GM18907 (cell line): Measurements from ENCODE around the gene RANBP6.
A peak's percentile ranks its signal among the peaks of the same experiment; 100 is the strongest.
"Not testable (repeated sequence)": the region's sequence is repeated elsewhere in the genome, so short reads cannot be mapped to it uniquely, and the experiment has no call there.

ENCODE experiments used
- ATAC-seq: cut with Tn5 transposase; IDR thresholded peaks from one replicate; pipeline ENCODE4 v1.9.1; 2021; ENCODE audit warnings: mild to moderate bottlenecking, moderate library complexity; ENCODE audit not compliant: unreplicated experiment

The RANBP6 gene

DNA sequence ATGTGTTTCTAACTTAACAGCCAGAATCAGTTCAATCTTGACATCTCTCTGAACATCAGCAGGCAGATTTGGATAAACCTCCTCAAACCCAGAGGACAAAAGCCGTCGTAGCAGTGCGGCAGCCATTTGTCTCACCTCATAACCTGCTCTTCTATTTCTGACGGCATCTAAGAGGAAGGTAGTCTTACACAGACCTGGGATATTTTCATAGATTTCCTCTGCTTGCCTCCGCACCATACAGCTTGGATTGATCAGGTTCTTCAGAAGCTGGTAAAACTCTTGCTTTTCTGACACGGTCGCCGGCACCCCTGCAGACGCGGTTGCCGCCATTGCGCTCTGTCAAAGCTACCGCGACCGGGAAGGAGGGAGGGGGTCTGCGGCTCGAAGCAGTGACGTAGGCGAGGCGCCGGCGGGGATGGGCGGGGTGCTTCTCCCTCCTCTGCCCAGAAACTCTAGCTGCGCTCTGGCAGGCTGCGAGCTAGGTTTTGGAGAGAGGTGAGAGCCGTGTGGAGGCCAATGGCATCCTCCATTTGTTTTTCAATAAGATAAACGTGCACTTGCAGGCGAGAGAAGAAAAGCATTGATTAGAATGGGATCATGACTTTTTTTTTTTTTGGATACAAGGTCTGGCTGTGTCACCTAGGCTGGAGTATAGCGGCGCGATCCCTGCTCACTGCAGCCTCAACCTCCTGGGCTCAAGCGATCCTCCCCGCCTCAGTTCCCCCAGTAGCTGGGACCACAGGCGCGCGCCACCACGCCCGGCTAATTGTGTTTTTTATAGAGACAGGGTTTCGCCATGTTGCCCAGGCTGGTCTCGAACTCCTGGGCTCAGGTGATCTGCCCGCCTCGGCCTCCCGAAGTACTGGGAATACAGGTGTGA lies at the start of gene RANBP6:
RANBP6 (minus strand) TSS at position 347 of the 880 bp plus-strand sequence; CDS start at position 330, 17 bp downstream.
- ATAC-seq = peak; percentile 96

DNA sequence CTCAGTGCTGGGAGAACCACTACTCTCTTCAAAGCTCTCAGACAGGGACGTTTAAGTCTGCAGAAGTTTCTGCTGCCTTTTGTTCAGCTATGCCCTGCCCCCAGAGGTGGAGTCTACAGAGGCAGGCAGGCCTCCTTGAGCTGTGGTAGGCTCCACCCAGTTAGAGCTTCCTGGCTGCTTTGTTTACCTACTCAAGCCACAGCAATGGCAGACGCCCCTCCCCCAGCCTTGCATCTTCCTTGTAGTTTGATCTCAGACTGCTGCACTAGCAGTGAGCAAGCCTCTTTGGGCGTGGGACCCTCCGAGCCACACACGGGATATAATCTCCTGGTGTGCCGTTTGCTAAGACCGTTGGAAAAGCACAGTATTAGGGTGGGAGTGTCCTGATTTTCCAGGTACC lies 47.7 kb upstream of the RANBP6 start:
- not testable (repeated sequence) for ATAC-seq

DNA sequence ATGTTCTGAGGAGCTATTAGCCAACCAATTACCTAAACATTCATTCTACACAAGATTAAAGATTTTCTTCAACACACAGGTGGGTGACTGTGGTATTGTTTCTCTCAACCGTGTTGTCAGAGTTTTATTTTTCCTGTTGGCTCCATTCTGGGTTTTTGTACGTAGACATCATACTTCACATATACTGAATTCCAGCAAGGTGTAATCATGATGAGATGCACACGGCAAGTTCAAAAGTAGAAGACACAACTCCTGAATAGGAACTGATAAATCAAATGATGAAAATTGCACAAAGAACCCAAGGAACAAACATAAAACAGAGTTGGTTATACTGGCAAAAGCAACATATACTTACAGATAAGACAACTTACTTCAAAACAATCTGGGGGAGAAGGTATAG lies 40.2 kb upstream of the RANBP6 start:
- ATAC-seq = no peak

DNA sequence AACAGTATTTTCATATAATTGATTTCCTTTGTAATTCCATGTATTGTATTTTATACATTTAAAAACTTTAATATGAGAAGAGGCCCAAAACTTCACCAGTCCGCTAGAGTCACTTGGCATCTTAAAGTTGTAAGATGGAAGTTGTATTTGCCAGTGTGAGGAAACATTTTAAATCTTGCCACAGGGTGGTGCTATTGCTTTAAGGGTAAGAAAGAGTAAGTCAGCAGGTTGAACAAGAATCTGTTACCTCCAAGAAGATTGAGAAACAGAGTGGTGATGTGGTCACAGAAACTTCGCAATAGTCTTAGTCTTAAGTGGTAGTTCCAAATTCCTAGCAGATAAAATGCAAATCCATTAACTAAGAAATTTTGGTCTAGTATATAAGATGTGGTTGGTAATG lies 39.8 kb upstream of the RANBP6 start:
- peak; percentile 72 for ATAC-seq

DNA sequence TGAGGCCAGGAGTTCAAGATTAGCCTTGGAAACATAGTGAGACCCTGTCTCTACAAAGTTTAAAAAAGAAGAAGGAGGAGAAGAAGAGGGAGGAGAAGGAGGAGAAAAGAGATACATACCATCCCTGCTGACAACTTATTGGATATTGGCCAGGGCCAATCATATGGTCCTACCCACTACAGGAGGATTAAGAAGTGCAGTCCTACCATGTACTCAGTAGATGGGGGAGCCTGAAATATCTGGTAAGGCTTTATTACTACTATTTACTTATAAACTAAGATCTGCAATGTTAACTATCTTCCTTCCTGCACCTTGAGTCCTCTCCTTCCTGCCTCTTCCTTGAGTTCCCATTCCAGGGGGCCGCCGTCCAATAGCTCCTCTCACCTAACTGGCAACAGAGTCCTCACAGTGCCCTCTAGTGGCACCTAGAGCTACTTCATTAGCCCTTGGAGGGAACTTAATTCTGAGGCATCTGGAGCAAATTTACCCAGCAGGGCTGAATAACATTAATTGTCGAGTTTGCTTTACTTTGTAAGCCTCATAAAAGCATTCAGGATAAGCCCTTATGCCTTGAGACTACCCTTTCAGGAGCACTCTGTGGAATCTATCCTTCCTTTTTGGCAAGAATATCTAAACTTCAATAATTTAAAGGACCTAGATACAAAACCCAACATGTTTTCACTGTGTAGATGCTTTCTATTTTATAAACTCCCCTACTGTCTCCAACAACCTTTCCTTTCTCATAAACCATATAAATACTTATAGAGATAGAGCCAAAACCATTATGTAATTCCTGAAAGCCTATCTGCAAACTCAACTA lies 39.1 kb upstream of the RANBP6 start:
- ATAC-seq = peak; percentile 56

DNA sequence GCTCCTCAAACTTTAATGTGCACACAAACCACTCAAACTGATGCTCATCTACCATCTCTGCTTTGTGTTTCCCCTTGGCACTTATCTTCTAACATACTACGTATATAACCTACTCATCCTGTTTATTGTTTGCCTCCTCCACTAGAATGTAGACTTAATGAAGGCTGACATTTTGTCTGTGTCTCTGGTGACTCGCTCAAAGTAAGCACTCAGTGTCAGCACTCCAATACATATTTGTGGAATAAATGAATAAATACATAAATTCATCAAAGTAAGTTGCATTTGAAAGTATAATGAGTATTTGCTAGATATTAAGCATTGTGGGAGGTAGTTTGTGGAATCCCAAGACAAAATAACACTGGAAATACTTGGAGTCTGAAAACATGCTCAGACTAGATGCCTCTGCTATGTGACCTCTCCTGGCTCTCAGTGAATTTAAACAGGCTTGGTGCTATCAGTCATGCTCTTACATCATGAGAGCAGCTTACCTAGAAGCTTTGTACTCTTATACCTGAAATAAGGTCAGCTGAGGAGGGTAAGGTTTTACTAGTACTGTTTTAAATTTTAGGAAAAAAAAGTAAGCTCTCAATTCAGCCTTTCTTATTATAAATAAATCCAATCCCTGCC lies 37.0 kb upstream of the RANBP6 start:
- no peak for ATAC-seq

DNA sequence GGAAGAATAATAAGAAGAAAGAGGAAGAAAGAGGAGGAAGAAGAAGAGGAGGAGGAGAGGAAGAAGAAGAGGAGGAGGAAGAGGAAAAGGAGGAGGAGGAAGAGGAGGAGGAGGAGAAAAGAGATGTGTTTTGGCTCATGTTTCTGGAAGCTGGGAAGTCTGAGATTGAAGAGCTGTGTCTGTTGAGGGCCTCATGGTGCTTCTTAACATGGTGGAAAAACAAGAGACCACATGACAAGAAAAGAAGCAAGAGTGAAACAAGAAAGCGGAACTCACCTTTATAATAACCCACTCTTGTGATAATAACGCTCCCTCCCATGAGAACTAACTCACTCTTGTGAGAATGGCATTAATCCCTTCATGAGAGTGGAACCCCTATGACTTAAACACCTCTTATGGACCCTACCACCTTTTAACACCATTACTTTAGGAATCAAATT lies 36.1 kb upstream of the RANBP6 start:
- ATAC-seq = peak; percentile 52

DNA sequence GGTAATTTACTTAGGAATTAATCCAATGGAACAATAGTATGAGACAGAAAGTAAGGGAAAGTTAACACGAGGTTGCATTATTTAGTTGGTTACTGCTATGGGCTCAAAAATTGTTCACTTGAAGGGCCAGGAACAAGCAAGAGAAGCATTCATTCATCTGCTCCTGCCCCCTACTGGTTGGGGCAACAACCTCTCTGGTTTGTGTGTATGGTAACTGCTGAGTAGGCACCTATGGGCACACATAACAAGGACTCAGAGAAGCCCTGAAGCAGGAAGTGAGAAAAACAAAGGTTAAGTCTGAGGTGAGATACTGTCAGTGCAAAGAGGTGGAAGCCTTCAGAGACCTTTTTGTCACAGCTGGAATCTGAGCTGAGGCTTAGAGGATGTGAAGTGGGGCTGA lies 34.4 kb upstream of the RANBP6 start:
- peak; percentile 63 for ATAC-seq

DNA sequence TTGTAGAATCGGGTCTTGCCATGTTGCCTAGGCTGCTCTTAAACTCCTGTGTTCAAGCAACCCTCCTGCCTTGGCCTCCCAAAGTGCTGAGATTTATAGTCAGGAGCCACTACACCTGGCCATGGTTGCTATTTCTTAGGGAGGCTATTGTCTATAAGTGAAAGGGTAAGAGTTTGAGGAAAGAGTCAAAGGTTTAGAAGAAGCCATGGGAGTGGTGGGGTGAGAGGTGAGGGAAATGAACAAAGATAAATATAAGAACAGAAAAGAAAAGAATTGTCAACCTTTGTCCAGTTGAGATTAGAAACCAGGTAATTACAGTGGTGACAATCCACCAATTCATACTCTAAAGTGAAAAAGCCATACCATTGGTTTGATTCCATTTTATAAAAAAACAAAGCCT lies 32.6 kb upstream of the RANBP6 start:
- no peak for ATAC-seq

DNA sequence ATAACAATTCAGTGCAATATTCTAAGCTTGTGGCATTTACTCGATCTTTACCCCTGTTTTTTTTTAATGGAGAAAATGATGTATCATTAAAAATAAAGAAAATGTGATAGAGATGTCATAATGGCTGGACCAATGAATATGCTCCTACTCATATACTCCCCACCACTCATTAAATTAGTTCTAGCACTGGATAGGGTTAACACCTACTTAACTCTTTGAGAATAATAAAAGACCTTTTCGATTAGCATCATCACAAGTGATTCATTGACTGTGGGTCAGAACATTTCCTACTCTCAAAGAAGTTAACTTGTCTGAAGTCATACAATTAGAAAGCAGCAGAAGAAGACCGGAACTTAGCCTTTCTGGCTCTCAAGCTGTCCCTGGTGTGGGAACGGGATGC lies 31.6 kb upstream of the RANBP6 start:
- no peak for ATAC-seq

DNA sequence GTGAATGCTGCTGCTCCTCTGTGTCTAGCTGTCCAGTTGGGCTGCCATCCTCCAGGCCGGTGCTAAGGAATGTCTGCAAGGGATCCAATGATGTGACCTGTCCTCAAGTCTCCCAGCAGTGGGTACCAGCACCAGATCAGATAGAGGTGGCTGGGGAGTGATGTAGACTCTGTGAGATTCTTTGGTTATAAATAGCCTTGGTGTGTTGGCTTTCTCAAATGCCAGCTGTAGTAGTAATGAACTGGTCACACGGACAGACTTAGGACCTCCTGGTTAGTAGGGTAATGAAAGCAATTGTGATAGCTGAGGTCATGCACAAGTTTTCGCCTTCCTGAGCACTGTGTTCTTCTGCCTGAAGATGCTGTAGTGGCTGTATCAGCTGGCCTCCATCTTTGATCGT lies 29.9 kb upstream of the RANBP6 start:
- no peak for ATAC-seq

DNA sequence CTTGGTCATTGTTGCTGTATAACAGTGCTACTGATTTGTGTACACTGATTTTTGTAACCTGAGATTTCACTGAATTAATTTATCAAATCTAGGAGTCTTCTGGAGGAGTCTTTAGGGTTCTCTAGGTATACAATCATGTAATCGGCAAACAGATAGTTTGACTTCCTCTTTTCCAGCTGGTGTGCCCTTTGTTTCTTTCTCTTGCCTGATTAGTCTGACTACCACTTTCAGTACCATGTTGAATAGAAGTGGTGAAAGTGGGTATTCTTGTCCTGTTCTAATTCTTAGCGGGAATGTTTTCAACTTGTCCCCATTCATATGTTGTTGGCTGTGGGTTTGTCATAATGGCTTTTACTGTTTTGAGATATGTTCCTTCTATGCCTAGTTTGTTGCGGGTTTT lies 24.7 kb upstream of the RANBP6 start:
- ATAC-seq = no peak

DNA sequence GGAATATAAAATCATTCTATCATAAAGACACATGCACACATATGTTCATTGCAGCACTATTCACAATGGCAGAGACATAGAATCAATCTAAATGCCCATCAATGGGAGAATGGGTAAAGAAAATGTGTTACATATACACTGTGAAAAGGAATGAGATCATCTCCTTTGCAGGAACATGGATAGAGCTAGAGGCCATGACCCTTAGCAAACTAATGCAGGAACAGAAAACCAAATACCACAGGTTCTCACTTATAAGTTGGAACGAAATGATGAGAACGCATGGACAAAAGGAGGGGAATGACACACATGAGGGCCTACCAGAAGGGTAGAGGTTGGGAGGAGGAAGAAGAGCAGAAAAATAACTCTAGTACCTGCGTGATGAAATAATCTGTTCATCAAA lies 21.0 kb upstream of the RANBP6 start:
- no peak for ATAC-seq

DNA sequence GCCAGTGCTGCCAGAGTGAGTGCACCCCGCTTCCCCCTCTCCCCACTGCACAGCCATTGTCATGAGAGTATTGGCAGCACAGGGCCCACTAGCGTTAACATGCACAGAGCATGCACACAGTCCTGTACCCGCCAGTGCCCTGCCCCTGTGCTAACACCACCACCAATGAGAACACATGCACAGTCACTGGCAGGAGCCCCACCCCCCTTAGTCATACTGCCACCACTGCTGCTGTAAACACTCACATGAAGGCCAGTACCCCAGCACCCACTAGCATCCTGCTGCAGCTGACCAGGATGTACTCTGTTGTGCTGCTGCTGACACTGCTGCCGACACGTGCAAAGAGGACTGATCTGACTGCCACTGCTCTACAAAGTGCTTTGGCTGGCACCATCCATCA lies 19.5 kb upstream of the RANBP6 start:
- no peak for ATAC-seq

DNA sequence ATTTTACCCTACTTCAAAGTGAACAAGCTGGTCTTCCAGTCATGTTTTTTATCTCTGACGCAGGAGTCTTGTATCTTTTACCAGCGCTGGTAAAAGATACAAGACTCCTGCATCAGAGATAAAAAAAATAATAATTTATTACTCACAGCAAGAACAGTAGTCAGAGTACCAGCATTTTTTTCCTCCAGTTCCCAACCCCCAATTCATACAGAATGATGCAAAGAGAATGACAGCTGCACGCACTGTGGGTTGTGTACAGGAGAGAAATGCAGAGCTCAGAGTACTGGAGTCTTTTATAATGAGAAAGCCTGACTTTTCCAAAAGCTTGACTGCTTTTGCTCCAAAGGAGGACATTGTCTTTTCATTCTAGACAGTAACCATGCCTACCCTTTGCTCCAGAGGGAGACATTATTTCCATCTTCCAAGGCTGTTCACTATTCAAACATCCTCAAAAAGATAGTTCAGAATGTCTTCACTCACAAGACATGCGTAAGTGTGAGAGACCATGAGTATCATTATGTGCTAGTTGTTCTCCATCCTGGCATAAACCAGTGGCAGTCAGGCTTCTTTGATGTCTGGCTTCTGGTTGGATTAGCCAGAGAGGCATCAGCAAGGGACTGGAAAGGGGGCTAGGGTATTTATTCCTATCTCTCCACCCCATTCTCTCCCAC lies 14.3 kb upstream of the RANBP6 start:
- ATAC-seq = no peak

DNA sequence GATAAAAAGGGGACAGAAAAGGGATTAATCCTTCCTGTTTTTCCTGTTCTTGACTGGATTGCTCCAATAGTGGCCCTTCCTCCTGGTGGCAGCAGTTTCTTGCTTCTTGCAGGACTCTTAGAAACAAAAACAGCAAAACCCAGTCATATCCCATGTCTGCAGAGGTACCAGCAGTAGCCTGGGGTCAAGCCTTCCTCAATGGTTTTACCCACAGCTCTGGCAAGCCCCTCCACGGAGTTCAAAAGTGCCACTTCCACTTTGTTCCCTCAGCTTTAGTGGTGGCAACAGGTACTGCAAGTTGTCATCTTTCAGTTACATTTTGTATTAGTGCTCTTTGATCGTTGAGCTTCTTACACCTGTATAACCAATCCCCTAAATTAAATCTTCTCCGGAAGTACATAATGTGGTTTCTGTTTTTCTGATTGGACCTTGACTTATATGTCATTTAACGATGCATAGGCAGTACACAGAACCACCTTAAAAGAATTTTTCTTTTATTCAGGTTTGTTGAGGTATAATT lies 8.7 kb upstream of the RANBP6 start:
- peak; percentile 60 for ATAC-seq

DNA sequence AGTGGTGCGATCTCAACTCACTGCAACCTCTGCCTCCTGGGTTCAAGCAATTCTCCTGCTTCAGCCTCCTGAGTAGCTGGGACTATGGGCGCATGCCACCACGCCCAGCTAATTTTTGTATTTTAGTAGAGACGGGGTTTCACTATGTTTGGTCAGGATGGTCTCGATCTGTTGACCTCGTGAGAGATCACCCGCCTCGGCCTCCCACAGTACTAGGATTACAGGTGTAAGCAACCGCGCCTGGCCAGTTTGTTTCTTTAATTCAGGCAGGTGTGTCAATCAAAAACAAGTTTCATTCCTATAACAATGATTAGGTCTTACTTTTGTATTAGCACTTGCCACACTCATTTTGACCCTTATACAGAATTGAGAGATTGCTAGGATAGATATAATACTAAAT lies 1.6 kb upstream of the RANBP6 start:
- not testable (repeated sequence) for ATAC-seq

DNA sequence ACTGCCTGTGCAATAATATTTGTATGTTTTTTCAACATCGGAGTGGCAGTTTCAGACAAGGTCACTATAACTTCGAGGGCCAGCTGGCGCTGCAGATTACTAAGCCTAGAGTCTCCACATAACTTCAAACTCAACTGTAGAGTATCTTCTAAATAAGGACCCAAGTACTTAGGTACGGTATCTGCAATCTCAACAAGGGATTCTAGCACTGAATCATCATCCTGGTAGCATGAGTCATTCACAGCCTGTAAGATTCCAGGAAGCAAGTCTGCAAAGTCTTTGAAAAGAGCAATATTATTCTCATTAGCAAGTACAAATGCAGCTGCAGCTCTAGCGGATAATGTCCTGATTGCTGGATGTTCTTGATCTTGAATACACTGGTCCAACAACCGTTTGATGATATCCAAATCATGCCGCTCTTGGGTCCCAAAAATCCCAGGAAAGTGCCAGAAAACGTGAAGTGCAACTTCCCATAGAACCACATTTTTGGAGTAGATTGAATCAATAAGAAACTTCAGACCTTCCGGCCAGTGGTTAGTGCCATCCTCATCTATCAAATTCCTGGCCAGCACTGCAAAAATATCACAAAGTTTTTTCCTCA lies 654 bp downstream of the RANBP6 start:
- ATAC-seq = no peak

DNA sequence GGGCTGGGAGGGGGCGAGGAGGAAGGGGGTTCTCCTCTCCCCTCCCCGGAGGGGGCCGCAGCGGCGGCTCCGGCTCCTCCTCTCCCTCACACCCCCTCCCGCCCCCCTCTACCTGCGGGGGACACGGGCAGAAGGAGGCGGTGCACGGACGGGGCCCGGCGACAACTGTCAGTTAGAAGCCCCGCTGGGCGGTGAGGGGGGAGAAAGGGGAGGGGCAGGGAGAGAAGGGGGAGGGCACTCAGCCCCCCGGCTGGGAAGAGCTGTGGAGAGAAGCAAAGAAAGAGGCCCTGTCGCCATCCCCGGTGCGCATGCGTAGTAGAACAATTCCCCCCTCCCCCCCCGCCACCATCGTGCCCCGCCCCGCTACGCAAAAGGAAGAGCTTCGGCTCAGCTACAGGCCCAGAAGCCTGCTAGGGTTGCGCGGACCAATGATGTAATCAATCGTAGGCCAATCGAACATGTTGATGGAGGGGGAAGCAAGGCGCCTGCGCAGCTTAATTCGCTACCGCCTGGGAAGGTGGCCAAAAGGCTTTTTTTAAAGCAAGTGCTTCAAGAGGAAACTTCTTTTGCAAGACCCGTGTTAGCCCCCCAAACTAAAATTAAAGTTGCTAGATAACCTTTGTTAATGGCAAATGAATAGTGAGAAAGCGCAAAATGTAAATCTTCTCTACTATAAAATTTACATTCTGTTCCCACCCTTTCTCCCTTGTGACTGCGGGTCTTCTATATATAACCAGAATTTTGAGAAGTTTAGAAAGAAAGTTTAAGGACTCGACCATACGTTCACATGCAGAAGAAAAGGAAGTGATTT lies 7.0 kb downstream of the RANBP6 start:
- peak; percentile 67 for ATAC-seq
